NOMO-1 treated with dmso at 0.1 percent for 144 hours (cell line): ENCODE results near the gene SHFL.

Experiments used
- DNase-seq: peaks from one replicate; lab custom pipeline; 2025; ENCODE audit not compliant: unreplicated experiment; lab: John Stamatoyannopoulos, UW

Gene SHFL

DNA sequence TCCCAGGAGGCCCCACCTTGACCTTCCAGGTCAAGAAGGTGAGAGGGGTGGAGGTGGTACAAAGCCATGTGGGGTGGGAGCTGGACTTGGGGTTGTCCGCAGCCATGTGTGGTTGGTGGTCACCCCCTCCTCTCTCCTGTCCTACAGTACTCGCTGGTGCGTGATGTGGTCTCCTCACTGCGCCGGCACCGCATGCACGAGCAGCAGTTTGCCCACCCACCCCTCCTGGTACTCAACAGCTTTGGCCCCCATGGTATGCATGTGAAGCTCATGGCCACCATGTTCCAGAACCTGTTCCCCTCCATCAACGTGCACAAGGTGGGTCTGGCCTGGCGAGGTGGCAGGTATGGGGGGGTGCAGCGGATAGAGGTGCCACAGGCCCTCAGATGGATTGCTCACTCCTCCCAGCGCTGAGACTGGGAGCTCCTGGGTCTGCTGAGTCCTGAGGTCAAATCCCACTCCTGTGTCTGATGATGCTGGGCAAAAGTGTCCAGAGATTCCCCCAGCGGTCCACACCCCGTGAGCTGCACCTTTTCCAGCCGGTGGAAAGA lies 21.8 kb downstream of the SHFL start:
- DNase-seq = no peak

DNA sequence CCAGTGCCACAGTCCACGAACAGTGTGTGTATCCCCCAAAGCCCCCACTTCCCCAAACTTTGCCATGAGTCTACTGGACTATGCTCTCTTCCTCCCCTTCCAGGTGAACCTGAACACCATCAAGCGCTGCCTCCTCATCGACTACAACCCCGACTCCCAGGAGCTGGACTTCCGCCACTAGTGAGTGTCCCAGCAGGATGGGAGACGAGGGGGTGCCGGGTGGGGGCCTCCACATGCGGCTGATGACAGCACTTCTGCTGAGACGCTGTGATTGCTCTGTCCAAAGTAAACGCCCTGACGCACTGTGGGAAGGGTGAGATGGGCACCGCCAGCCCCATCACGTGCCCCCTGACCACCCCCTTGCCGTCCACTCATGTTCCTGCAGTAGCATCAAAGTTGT lies 23.4 kb downstream of the SHFL start:
- DNase-seq = no peak

DNA sequence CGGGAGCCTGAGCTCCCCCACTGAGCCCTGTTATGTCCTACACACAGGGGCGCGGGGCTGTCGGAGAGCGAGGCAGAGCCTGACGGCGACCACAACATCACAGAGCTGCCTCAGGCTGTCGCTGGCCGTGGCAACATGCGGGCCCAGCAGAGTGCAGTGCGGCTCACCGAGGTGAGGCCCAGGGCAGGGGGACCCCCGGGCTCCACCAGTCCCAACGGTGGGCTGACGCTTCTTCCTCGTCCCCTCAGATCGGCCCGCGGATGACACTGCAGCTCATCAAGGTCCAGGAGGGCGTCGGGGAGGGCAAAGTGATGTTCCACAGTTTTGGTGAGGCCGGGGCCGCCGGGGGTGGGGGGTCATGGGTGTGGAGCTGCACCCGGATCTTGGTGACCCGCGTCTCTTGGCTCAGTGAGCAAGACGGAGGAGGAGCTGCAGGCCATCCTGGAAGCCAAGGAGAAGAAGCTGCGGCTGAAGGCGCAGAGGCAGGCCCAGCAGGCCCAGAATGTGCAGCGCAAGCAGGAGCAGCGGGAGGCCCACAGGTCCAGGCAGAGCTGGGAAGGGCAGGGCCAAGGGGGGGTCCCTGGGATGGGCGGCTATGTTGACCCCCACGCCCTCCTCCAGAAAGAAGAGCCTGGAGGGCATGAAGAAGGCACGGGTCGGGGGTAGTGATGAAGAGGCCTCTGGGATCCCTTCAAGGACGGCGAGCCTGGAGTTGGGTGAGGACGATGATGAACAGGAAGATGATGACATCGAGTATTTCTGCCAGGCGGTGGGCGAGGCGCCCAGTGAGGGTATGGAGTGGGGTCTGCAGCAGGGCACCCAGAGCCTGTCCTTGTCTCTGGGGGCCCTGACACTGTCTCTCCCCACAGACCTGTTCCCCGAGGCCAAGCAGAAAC lies 24.2 kb downstream of the SHFL start:
- no peak for DNase-seq

DNA sequence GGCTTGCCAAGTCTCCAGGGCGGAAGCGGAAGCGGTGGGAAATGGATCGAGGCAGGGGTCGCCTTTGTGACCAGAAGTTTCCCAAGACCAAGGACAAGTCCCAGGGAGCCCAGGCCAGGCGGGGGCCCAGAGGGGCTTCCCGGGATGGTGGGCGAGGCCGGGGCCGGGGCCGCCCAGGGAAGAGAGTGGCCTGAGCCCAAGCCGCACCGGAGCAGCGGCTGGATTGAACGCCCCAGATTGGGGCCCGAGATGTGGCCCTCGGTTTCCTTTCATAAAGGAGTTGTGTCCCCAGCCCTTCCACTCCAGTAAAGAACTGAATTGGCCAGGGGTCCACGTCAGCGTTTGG lies 24.8 kb downstream of the SHFL start:
- DNase-seq = no peak

DNA sequence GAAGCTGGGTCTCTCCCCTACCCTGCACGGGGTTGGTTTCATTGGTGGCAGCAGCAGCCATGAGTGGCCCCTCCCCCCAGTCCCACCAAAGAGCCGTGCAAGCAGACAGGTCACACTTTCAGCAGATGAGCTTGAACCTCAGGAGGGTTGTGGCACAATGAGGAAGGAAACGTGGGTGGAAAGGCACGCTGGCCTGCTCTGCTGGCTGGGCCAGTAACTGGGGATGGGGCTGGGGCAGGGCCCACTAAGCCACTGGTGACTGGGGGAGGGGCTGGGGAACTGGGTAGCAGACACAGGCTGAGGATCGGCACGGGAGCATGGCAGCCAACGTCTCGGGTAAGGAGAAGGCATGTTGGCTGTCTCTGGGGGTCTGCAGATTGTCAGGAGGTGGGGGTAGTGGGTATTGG lies 25.3 kb downstream of the SHFL start, which contains the start of gene P2RY11:
P2RY11 (plus strand) TSS at position 289 of the 407 bp plus-strand sequence; CDS start at position 318, 29 bp downstream.
- DNase-seq = no peak

DNA sequence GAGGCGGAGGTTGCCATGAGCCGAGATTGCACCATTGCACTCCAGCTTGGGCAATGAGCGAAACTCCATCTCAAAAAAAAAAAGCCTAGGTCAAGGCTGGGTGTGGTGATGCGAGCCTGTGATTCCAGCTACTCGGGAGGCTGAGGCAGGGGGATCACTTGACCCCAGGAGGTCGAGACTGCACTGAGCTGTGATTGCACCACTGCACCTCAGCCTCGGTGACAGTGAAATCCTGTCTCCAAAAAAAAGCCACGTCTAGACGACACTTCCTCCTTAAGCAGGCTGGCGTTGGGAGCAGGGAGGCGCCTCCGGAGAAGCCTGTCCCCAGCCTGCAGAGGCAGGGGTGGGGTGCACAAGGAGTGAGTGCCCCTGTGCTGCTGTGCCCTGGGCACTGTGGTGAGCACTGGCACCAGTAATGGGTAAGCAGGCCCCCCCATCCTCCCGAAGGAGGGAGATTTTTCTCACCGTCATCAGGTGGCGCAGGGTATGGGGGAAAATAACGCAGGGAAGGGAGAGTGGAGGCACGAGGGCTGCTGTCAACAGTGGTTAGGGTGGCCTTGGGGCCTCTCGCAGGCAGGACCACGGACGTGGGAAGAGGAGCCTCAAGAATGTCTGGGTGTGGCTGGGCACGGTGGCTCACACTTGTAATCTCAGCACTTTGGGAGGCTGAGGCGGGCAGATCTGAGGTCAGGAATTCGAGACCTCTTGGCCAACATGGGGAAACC lies 26.1 kb downstream of the SHFL start:
- peak; percentile 35 for DNase-seq

DNA sequence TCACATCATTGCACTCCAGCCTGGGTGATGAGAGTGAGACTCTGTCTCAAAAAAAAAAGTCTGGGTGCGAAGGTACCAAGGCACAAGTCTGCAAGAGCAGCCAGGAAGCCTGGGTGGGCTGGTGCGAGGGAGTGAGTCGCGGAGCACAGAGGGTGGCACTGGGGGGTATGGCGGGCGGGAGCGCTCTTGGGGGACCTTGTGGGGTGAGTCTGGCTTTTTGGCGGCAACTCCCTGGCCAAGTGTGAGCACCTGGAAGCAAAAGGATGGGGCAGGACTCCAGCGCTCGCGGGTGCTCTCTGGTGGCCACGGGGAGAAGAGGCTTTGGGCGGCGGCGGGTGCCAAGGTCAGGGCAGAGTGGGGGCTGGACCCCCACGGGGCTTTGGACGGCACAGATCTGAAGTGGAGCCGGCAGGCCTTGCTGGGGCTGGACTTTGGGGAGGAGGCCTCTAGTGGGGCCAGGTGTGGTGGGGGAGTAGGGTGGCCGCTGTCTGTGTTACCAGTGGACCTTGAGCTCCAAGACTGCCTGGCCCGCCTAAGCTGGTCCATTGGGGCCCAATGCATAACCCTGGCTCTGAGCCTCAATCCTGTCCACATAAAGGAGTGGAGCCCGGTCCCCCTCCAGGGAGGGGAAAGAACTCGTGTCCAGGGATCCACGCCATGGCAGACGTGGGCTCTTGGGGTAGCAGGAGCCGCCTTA lies 26.9 kb downstream of the SHFL start:
- DNase-seq = no peak

DNA sequence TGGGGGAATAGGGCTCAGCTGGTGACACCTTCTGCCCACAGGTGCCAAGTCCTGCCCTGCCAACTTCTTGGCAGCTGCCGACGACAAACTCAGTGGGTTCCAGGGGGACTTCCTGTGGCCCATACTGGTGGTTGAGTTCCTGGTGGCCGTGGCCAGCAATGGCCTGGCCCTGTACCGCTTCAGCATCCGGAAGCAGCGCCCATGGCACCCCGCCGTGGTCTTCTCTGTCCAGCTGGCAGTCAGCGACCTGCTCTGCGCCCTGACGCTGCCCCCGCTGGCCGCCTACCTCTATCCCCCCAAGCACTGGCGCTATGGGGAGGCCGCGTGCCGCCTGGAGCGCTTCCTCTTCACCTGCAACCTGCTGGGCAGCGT lies 27.5 kb downstream of the SHFL start:
- DNase-seq = no peak

DNA sequence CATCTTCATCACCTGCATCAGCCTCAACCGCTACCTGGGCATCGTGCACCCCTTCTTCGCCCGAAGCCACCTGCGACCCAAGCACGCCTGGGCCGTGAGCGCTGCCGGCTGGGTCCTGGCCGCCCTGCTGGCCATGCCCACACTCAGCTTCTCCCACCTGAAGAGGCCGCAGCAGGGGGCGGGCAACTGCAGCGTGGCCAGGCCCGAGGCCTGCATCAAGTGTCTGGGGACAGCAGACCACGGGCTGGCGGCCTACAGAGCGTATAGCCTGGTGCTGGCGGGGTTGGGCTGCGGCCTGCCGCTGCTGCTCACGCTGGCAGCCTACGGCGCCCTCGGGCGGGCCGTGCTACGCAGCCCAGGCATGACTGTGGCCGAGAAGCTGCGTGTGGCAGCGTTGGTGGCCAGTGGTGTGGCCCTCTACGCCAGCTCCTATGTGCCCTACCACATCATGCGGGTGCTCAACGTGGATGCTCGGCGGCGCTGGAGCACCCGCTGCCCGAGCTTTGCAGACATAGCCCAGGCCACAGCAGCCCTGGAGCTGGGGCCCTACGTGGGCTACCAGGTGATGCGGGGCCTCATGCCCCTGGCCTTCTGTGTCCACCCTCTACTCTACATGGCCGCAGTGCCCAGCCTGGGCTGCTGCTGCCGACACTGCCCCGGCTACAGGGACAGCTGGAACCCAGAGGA lies 28.0 kb downstream of the SHFL start:
- DNase-seq = no peak

DNA sequence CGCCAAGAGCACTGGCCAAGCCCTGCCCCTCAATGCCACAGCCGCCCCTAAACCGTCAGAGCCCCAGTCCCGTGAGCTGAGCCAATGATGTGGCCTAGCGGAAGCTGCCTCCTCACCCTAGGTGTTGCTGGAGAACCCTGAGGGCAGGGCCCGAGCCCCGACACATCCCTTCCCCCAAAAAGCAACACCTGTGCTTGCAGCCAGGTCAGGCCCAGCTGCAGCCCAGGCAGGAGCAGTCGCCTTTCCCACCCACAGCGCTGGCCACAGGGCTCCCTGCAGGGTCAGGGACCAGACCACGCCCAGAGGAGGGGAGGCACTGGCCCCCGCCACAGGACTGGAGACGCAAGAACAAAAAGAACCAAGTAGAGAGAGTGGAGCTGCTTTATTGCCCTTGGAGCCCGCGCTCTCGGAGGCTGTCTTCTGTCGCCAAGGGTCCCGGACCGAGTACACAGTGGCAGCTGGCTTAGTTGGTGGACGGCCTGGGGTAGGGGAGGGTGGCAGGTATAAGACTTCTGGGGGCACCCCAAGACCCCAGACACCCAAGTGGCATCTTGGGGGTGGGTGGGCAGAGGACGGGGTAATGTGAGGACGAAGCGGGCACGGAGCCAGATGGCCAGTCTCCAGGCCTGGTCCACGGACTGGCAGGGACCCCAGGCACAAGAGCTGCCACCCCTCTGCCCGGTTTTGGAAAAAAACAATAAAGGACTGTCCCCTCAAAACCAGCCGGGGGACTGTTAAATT lies 28.7 kb downstream of the SHFL start:
- DNase-seq = no peak

DNA sequence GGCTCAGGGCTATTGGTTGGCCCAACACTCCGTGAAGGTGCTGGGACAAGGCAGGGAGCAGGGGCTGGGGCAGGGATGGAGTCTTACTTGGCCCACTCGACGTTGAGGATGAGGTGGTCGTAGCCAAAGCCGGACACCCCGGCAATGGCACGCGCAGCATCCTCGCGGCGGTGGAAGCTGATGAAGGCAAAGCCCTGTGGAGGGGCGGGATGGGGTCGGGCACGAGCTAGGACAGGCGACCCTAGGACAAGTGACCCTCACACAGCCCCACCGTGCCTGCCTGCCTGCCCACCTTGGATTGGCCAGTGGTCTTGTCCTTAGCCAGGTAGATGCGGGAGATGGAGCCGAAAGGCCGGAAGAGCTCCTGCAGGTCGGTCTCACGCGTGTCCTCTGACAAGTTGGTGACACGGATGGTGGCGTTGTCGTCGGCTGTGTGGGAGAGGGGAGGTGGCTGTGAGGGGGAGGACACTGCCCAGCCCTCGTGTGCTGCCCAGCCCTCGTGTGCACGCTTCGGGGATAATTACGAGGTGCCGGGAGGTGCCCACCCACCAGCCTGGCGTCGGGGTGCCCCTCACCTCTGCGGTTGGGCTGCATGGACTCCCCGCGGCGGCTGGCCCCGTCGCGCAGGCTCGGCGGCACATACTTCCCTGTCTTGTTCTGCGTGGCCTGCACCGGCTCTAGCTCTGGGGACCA lies 29.4 kb downstream of the SHFL start:
- no peak for DNase-seq

DNA sequence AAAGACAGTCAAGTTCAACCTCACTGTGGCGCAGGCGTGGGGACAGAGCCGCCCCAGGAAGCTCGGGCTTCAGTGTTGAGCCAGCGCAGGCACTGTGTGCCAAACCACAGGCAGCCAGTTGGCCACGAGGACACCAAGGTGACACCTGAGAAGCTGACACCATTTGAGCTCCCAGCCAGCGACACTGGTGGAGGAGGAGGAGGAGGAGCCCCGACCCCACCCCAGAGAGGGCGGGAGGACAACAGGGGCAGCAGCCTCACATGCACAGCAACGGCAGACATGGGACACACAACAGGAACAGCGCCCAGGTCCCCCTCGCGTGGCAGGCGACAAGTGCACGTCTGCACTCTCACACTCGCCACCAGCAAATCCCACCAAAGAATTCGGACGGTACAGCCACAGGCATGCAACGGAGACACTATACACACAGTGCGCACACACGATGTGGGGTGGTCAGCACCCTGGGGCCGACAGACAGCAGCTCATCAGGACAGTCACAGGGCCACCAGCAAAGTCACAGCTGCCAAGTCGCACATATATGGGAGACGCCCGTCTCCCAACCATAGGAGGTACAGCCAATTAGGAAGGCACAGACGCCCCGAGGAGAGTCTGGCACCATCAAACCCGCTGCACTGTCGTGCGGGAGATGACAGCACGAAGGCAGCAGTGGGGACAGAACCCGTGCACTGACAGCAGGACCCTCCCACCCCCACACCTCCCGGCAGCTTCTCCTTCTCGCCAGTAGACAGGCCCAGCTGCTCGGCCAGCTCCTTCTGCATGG lies 30.2 kb downstream of the SHFL start:
- no peak for DNase-seq

DNA sequence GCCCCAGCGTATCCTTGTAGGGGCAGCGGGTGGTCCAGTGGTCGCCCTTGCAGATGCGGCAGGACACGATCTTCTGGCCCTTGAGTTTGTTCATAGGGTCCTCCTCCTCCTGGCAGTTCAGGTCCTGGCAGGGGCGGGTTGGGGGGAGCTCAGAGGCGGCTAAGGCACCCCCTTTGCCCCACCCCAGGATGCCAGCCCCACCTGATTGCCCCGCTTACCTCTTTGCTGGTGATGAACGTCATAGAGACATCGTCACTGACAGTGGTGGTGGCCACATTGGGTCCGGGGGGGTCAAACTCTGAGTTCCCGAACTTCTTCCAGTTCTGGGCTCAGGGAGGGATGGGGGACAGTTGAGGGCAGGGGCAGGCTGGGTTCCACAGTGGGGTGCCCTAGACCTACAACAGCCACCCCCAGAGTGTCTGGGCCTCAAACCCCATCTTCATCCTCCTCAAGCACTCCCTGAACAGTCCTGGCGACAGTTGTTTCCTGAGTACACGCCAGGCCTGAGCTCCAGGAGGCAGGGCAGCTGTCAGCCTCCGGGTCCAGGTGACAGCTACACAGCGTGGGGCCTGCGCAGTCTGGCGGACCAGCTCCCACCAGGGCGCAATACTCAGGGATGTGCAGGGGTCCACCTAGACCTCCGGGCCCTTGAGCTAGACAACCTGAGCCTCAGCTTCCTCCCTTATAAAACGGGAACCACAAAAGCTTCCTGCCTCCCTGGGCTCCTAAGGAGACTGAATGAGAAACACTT lies 30.9 kb downstream of the SHFL start:
- no peak for DNase-seq

DNA sequence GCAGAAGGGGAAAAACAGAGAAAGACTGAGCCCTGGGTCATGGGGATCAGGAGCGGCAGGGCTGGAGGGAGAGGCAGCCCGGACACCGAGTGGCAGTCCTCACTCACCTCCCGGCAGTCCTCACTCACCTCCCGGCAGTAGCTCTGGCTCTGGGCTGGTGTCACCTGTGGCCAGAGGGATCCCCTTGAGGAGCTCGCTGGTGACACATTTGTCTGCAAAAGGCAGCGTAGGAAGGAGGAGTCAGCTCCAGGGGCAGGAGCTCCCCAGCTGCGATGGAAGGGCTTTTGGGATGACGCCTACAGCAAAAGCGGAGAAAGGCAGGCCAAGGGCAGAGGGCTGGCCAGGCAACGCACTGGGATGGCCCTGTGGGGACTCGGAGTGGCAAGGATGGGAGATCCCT lies 32.8 kb downstream of the SHFL start:
- DNase-seq = no peak

DNA sequence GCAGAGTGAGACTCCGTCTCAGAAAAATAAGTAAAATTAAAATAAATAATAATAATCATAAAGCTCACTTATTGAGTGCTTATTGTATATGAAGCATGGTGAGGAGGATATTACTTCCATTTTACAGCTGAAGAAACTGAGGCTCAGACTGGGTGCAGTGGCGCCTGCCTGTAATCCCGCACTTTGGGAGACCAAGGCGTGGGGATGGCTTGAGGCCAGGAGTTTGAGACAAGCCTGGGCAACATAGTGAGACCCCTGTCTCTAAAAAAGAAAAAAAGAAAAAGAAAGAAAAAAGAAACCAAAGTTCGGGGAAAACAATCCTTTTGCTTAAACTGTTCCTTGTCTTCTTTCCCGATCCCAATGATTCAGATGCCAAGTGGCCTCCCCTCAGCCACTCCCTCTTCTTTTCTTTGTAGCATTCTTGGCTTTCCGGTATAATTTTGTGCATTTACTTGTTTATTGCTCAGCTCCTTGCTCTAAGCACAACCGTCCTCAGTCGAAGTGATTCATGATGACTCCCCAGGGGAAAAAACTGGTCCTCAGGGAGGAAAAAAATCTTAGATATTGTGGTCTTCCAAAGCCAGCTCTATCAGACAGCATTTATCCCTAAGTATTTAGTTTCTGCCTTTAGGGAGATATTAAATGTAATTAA lies 34.5 kb downstream of the SHFL start:
- DNase-seq = no peak

DNA sequence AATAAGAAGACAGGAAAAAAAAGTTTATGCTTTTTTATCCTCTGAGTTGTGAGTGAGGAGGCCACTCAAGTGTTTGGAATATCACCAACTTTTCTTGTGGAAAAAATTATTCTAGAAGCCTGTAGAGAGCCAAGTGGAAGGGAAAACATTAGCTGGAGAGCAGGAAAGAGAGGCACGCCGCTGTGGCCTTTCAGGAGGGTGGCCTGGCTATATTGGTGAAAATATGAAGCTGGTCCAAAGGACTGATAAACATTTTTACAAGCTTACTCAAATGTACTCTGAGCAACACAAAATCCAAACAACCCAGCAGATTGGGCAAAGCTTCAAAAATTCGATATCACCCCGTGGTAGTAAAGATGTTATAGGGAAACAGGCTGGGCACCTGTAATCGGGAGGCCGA lies 35.9 kb downstream of the SHFL start:
- DNase-seq = no peak

DNA sequence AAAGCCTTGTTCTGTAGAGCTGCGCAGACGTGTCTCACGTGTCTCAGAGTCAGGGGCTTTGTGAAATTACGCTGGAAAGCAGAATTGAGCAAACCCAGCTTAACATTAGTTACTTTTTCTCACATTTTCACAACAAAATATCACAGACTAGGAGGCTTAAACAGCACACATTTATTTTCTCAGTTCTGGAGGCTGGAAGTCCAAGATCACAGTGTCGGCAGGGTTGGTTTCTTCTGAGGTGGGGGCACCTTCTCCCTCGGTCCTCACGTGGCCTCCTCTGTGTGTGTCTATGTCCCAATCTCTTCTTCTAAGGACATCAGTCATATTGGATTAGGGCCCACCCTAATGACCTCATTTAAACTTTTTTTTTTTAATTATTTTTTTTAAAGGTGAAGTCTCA lies 38.3 kb downstream of the SHFL start:
- DNase-seq = no peak

DNA sequence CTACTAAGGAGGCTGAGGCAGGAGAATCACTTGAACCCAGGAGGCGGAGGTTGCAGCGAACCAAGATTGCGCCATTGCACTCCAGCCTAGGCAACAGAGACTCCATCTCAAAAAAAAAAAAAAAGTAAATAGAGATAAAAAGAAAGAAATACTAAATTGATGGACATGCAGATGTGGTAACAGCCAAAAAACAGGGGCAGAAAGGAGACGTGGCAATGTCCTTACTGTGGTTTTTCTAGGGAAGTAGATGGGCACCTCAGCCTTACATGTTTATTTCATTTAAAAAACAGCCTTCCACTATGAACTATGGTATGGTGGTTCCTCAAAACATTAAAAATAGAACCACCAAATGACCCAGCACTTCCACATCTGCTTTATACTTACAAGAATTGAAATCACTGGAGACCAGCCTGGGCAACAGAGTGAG lies 40.1 kb downstream of the SHFL start:
- DNase-seq = peak; percentile 90
